ENCODE results near the gene FKBP2.
A peak's percentile ranks its signal among the peaks of the same experiment; 100 is the strongest.

FKBP2 gene

DNA sequence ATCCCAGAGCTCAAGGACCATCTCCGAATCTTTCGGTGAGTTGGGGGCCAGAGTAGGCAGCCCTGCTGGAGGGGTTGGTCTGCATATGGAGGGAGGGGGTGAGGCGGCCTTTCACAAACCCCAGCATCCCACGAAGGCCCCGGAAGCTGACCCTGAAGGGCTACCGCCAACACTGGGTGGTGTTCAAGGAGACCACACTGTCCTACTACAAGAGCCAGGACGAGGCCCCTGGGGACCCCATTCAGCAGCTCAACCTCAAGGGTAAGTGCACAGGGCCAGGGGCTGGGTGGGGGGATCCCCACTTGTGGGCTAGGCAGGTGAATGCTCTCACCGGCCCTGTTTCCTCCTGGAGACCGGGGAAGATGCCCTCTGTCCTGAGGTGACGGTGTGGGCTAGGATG is 21.1 kb upstream of the FKBP2 start:
- DNase-seq, result no peak

GRCh38 chr11:64220271-64220670 is 20.6 kb upstream of the FKBP2 start:
- DNase-seq, result no peak

DNA sequence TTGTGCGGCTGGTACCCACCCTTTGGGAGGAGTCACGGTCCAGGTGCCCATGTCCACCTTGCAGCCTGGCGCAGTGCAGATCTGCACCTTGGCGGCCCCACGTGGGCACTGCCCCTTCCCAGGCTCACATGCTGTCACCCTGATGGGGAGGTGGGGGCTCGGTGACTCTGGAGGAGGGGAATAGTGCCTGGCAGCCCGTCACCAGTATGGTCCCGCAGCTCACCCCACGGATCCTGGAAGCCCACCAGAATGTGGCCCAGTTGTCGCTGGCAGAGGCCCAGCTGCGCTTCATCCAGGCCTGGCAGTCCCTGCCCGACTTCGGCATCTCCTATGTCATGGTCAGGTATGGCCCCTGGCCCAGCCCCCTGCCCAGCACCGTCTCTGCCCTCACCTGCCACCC is 20.1 kb upstream of the FKBP2 start:
- DNase-seq, result no peak

DNA sequence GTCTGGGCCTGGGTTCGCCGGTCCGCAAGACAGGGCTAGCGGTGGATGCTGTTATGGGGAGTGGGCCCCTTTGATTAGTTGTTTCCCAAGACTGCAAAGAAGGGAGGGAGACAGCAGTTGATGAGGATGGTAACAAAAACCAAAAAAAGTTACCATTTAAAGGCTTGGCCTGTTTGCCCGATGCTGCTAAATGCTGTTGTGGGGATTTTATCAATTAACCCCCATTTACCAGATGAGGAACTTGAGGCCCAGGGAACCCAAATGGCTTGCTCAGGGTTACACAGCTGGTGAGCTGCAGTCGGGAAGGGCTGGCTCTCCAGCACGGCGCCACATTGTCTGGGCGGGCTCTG is 18.3 kb upstream of the FKBP2 start:
- DNase-seq, result no peak

- no peak for DNase-seq
These were observed 17.8 kb upstream of the FKBP2 start for GRCh38 chr11:64223001-64223651.

- DNase-seq, result no peak
These were observed 16.6 kb upstream of the FKBP2 start for GRCh38 chr11:64224151-64224890.

GRCh38 chr11:64224891-64225607 is 15.8 kb upstream of the FKBP2 start:
- DNase-seq, result no peak

DNA sequence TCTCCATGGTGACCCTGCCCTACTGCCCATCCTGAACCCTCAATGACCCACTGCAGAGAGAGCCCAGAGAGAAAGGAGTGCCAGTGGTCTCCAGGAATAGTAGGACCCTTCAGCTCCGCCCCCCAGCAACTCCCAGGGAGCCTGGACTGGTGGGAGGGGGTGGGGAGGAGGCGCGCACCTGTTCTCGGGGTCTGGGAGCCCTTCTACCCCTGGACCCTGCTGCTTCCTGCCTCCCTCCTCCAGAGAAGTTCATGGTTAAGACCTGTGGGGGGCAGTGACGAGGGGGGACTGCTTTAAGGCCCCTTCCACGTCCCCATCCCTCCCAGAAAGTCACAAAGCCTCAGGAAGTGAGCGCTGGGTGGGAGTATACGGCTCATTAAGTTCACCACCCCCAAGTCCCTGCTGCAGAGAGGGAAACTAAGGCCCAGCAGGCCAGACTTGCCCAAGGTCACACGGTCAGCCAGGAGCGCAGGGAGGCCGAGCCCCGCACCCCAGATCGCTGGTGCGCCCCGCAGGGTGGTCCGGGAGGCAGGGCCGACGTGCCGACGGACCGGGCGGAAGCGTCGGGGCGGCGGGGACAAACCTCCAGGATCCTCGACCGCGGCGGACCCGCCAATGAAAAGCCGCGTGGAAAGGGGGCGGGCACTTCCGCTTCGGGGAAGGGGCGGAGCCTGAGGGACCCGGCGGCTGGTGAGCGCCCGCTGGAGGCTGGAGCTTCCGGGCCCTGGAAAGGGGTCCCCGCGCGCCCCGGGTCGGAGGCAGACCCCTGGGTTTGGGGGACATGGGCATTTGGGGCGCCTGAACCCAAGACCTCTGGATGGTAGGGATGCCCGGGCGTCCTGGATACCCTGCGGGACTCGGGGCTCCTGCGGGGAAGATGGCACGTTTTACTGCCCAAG is 15.0 kb upstream of the FKBP2 start, which contains the start of the genes NUDT22 and TRPT1:
Gene NUDT22, plus strand, starts transcription at position 667 of the 899 bp plus-strand sequence. CDS start 379 bp downstream, outside the sequence.
Gene TRPT1, minus strand, starts transcription at position 579 of the 899 bp plus-strand sequence. Its CDS starts 326 bp downstream, at position 253.
- DNase-seq, result peak; percentile 74

- DNase-seq, result no peak
These were observed 14.3 kb upstream of the FKBP2 start for GRCh38 chr11:64226507-64227051.

DNA sequence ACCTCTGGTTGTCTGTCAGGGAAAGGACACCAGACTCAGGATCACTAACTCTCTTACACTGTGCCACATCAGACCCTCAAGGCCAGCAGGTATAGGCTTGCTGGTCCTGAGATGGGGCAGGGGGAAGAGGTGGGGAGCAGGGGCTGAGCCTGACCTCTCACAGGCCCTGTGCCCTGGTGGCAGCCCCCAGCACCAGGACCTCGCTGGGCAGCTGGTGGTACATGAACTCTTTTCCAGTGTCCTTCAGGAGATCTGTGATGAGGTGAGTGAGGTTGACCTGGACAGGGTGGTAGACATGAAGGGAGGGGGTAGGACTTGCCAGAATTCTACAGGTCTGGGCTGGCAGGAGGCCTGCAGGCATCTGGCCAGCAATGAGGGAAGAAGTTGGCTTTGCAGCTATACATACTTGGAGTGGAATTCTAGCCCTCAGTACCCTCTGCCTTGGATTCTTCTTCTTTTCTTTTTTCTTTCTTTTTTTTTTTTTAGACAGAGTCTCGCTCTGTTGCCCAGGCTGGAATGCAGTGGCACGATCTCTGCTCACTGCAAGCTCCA is 13.4 kb upstream of the FKBP2 start:
- no peak for DNase-seq

DNA sequence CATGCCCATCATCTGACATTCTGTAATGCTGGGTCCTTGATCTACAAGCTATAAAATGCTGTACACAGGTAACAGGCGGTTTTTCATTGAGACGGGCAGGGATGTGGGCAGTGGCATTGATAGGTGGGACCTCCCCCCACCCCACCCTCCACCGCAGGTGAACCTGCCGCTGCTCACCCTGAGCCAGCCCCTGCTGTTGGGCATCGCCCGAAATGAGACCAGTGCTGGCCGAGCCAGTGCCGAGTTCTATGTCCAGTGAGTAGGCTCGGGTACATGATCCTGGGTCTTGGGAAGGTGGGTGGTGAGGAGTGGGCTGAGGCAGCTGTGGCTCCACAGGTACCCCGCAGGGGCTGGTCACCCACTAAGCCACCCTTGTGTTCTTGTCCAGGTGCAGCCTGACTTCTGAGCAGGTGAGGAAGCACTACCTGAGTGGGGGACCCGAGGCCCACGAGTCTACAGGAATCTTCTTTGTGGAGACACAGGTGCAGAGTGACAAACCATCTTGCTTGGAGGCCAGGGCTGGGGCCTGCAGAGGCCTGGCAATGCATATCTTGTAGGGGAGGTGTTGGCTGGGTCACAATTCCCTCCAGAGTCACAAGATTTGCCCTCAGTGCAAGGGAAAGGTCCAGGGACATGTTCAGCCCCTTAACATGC is 11.7 kb upstream of the FKBP2 start:
- DNase-seq, result no peak

DNA sequence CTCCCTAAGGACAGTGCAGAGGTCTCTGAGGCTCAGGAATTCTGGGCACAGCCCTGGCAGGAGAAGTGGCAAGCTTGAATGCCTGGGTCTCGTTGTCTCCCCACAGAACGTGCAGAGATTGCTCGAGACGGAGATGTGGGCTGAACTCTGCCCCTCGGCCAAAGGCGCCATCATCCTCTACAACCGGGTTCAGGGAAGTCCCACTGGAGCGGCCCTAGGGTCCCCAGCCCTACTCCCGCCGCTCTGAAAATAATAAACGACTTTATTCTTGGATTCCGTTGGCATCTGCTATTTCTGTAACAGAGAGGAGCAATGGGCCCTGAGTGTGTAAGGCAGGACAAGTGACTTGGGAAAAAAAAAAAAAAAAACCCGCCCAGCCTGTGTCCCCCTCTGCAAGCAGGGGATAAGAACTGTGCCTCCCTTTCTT is 11.1 kb upstream of the FKBP2 start:
- no peak for DNase-seq

DNA sequence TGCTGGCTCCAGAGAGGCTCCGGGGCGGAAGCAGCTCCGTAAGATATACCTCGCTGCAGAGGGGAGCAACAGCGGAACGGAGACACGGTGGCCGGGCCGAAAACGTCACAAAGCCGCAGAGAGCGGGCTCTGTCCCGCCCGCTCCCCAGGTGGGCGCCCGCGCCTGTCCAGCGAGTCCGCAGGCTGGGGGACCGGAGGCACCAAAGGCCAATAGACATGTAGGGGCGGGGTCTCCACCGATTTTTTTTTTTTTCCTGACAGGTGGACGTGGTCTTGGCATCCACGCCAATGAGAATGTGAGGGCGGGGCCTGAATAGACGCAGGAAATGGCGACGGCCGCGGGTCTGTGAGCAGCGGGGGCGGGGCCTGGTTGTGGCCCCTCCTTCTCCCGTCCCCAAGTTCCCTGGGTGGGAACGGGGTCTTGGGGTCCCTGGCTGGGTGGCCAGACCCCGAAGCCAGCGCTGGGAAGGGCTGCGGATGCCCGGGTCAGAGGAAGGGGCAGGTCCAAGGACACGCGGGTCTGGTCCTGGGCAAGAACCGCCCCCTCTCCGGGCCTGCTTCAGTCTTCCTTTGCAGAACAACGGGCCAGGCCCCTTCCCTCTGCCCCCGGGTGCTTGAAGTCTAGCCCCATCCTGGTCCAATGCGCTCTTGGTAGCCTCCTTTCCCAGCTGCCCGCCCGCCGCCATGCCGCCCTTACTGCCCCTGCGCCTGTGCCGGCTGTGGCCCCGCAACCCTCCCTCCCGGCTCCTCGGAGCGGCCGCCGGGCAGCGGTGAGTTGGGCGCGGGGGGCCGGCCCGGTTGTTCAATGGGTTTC is 10.5 kb upstream of the FKBP2 start, which contains the start of gene DNAJC4:
Gene DNAJC4, plus strand, starts transcription at position 378 of the 814 bp plus-strand sequence. Its CDS starts 307 bp downstream, at position 685.
- peak; percentile 86 for DNase-seq

DNA sequence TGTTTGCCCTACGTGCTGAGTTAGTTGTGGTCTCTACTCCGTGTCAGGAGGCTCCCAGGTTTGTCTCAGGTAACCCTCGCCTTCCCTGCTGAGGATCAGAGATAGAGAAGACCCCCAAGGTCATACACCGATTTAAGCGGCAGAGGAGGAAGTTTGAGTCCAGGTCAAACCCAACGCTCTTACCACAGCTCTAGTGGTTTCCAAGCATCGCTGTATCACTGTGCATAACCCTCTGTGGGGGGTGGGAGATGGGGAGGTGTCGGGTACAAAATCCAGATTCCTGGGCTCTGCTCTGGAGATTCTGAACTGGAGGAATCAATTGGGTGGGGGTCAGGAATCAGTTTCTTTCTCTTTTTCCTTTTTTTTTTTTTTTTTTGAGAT is 9.9 kb upstream of the FKBP2 start:
- no peak for DNase-seq

DNA sequence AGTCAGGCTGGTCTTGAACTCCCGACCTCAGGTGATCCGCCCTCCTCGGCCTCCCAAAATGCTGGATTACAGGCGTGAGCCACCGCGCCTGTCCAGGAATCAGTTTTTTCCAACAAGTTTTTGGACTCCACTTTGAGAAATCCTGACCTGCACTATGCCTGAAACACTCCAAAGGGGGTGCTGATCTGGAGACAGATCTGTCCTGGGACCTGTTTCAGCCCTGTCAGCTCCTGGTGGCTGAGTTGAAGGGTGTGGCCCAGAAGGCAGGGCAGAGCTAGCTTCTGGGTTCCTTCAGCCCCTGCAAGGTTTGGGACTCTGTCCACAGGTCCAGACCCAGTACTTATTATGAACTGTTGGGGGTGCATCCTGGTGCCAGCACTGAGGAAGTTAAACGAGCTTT is 9.3 kb upstream of the FKBP2 start:
- no peak for DNase-seq

DNA sequence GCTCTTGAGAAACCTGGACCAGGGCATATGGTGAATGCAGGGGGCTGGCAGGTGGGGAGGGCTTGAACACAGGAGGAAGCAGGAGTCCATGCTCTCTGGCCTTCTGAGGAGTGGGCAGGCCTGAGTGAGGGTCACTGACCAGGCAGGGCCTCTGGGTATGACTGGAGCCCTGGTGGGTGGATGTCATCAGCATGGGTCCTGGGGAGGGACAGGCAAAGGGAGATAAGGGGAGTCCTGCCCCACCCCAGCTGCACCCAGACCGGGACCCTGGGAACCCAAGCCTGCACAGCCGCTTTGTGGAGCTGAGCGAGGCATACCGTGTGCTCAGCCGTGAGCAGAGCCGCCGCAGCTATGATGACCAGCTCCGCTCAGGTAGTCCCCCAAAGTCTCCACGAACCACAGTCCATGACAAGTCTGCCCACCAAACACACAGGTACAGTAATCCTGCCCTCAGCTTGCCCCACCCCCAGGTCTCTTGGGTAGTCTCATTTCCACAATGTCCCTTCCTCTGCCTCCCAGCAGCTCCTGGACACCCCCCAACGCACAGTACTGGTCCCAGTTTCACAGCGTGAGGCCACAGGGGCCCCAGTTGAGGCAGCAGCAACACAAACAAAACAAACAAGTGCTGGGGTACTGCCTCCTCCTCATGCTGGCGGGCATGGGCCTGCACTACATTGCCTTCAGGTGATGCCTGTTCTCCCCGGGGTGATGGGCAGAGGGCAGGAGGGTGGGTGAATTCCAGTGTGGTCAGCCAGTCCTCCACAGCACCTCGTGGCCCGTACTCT is 8.5 kb upstream of the FKBP2 start:
- no peak for DNase-seq

GRCh38 chr11:64232967-64233315 is 8.0 kb upstream of the FKBP2 start:
- no peak for DNase-seq

- DNase-seq, result no peak
These were observed 6.8 kb upstream of the FKBP2 start, which contains the start of gene VEGFB for GRCh38 chr11:64233913-64234586. VEGFB (plus strand) TSS chr11:64234584; CDS start chr11:64234834, 250 bp downstream.

Data from NCI-H1048 (cell line).